CD14-positive monocyte (primary cell): ENCODE measurements around the gene SSTR3. TPM values are rescaled to one million over a fixed set of nuclear protein-coding genes. Genes with fewer than 3 reads are reported as not detected.

Experiments
- DNase-seq, 3 donors: peaks; one replicate each; pipeline ENCODE4 v3.0.0-alpha.2; 2011 to 2022
- H2AFZ ChIP-seq: 2 replicates; pipeline ENCODE4 v1.6.0; 2012; ENCODE audit warnings: mild to moderate bottlenecking, low read depth, low read length, inconsistent platforms; ENCODE audit not compliant: insufficient read depth, poor library complexity, severe bottlenecking
- H3K27ac ChIP-seq, 2 donors: 1 replicate in 1 of 2; 2 replicates in 1 of 2; pipeline ENCODE4 v1.5.1; 2012 to 2013; ENCODE audit warnings: low read length in 2 of 2, control low read depth in 1 of 2, inconsistent platforms in 1 of 2, low read depth in 1 of 2, mild to moderate bottlenecking in 1 of 2
- H3K27me3 ChIP-seq, 2 donors: one replicate each; pipeline versions ENCODE4 v1.6.0 to v1.6.1; 2011 to 2013; ENCODE audit warnings: low read length in 2 of 2; ENCODE audit not compliant: control insufficient read depth in 2 of 2, insufficient read depth in 2 of 2
- H3K36me3 ChIP-seq, 2 donors: replicated peaks in 1 of 2; 1 replicate in 1 of 2; 2 replicates in 1 of 2; pipeline versions ENCODE4 v1.5.1 to v1.6.1; 2012 to 2013; ENCODE audit warnings: low read length in 2 of 2, control low read depth in 1 of 2, inconsistent platforms in 1 of 2, mild to moderate bottlenecking in 1 of 2; ENCODE audit not compliant: insufficient read depth in 2 of 2, control insufficient read depth in 1 of 2
- H3K4me1 ChIP-seq, 2 donors: 1 replicate in 1 of 2; 2 replicates in 1 of 2; pipeline versions ENCODE4 v1.5.1 to v1.6.1; 2012 to 2013; ENCODE audit warnings: low read length in 2 of 2, control low read depth in 1 of 2, inconsistent platforms in 1 of 2, mild to moderate bottlenecking in 1 of 2, moderate library complexity in 1 of 2; ENCODE audit not compliant: insufficient read depth in 2 of 2, control insufficient read depth in 1 of 2
- H3K4me2 ChIP-seq: replicated peaks from 2 replicates; pipeline ENCODE3; 2012; ENCODE audit warnings: low read length, moderate library complexity, mild to moderate bottlenecking; ENCODE audit not compliant: poor library complexity, severe bottlenecking; ENCODE audit errors: extremely low read depth
- H3K4me3 ChIP-seq, 3 experiments: fragments of 200-600 bp in 1 of 3; sonication (generic) in 1 of 3; replicated peaks in 1 of 3; 1 replicate in 2 of 3; 2 replicates in 1 of 3; pipeline ENCODE4 v1.5.1; 2011 to 2013; ENCODE audit warnings: low read length in 3 of 3, mild to moderate bottlenecking in 3 of 3, control low read depth in 2 of 3, low read depth in 2 of 3, inconsistent platforms in 1 of 3, moderate library complexity in 1 of 3
- H3K79me2 ChIP-seq: 2 replicates; pipeline ENCODE4 v1.6.0; 2012; ENCODE audit warnings: mild to moderate bottlenecking, control low read depth, inconsistent platforms, low read length, moderate library complexity; ENCODE audit not compliant: insufficient read depth
- H3K9ac ChIP-seq: 2 replicates; pipeline ENCODE4 v1.6.0; 2017; ENCODE audit warnings: low read length, mild to moderate bottlenecking; ENCODE audit not compliant: insufficient read depth, poor library complexity, severe bottlenecking
- H3K9me3 ChIP-seq, 2 donors: replicated peaks in 1 of 2; 1 replicate in 1 of 2; 2 replicates in 1 of 2; pipeline versions ENCODE4 v1.5.1 to v1.6.1; 2012 to 2013; ENCODE audit warnings: low read length in 2 of 2, control low read depth in 1 of 2; ENCODE audit not compliant: control insufficient read depth in 1 of 2, insufficient read depth in 1 of 2
- H4K20me1 ChIP-seq: 2 replicates; pipeline ENCODE4 v1.6.0; 2012; ENCODE audit warnings: mild to moderate bottlenecking, low read length, control low read depth, moderate library complexity; ENCODE audit not compliant: insufficient read depth
- H3K27ac Mint-ChIP-seq, 7 donors: one replicate each; pipeline ENCODE4 v1.8.0; 2020; ENCODE audit warnings: mild to moderate bottlenecking in 7 of 7, mixed read lengths in 7 of 7, moderate library complexity in 6 of 7, inconsistent platforms in 2 of 7
- H3K27me3 Mint-ChIP-seq, 3 donors: one replicate each; pipeline ENCODE4 v1.8.0; 2021 to 2022; ENCODE audit warnings: low read depth in 3 of 3, mild to moderate bottlenecking in 3 of 3, mixed read lengths in 3 of 3, moderate library complexity in 3 of 3, inconsistent platforms in 1 of 3
- H3K36me3 Mint-ChIP-seq, 2 donors: one replicate each; pipeline ENCODE4 v1.8.0; 2020; ENCODE audit warnings: mixed read lengths in 2 of 2, inconsistent platforms in 1 of 2, mild to moderate bottlenecking in 1 of 2
- H3K4me1 Mint-ChIP-seq: one replicate; pipeline ENCODE4 v1.8.0; 2020; ENCODE audit warnings: mild to moderate bottlenecking, mixed read lengths
- H3K4me3 Mint-ChIP-seq, 2 donors: one replicate each; pipeline ENCODE4 v1.8.0; 2020; ENCODE audit warnings: mild to moderate bottlenecking in 2 of 2, mixed read lengths in 2 of 2, moderate library complexity in 1 of 2
- H3K9me3 Mint-ChIP-seq, 7 donors: one replicate each; pipeline ENCODE4 v1.8.0; 2020 to 2022; ENCODE audit warnings: mixed read lengths in 7 of 7, mild to moderate bottlenecking in 6 of 7, moderate library complexity in 6 of 7, inconsistent platforms in 2 of 7
- WGBS: methylation state at CpG from one replicate; pipeline ENCODE4 v1.1.5; 2013; ENCODE audit warnings: missing lambda C conversion rate; ENCODE audit not compliant: insufficient coverage; 5-methylcytosine and 5-hydroxymethylcytosine counted together
- intact Hi-C, 2 donors: fragments of 100-400 bp; cut with micrococcal nuclease; formaldehyde crosslinking; loops; one replicate each; pipeline versions ENCODE4 v1.15.0 to v1.15.1; 2023
- polyA plus RNA-seq, 3 donors: library from polyadenylated mRNA; depleted of rRNA in 1 of 3; unstranded in 2 of 3; stranded (reverse) in 1 of 3; fragments of 300-500 nt in 2 of 3; fragments of >200 nt in 1 of 3; fragmentation: Illumina TruSeq in 2 of 3; gene quantifications; 1 replicate in 2 of 3; 2 replicates in 1 of 3; pipeline ENCODE4 v1.2.3, GENCODE V29; 2012 to 2021
- TF ChIP-seq, protein P1 (sequence below): fragments of 200-600 bp; IDR thresholded peaks from one replicate; pipeline ENCODE4 v1.8.0; 2022; ENCODE audit warnings: antibody characterized with exemption, mild to moderate bottlenecking

SSTR3 gene
- polyA plus RNA-seq, 3 donors = 0.04 TPM; not detected in 2

DNA sequence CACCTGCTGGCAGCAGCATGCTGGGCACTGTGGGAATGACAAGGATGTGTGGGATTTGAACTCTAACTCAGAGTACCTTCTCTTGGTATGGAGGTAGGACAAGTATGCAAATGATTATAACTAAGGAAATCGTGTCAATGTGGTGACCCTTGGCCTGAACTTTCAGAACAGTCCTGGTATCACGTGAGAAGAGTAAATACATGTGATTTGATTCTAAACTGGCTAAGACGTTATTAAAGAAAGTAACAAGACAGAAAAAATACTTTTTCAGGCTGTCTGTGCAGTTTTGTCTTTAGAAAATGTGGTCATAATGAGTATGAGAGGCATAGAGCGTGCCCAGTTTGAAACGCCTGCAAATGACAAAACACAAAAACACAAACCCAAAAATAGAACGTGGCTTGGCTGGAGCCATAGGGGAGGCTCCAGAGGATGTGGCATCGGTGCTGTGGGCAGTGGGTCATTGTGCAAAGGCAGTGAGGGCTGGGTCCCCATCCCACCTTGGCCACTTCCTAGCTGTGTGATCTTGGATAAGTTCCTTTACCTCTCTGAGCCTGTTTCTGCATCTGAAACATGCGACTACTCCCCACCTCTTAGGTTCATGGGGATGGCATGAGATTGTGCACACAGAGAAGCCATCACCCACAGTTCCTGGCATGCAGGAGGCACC, 44.2 kb downstream of the SSTR3 start:
- H3K4me3 ChIP-seq = no peak overlapping the region
- H3K9ac ChIP-seq = no peak overlapping the region
- no peaks in the 10 kb centered on the region for H3K9me3 ChIP-seq
- H3K4me2 ChIP-seq = no peak overlapping the region
- TF ChIP-seq, protein P1, sequence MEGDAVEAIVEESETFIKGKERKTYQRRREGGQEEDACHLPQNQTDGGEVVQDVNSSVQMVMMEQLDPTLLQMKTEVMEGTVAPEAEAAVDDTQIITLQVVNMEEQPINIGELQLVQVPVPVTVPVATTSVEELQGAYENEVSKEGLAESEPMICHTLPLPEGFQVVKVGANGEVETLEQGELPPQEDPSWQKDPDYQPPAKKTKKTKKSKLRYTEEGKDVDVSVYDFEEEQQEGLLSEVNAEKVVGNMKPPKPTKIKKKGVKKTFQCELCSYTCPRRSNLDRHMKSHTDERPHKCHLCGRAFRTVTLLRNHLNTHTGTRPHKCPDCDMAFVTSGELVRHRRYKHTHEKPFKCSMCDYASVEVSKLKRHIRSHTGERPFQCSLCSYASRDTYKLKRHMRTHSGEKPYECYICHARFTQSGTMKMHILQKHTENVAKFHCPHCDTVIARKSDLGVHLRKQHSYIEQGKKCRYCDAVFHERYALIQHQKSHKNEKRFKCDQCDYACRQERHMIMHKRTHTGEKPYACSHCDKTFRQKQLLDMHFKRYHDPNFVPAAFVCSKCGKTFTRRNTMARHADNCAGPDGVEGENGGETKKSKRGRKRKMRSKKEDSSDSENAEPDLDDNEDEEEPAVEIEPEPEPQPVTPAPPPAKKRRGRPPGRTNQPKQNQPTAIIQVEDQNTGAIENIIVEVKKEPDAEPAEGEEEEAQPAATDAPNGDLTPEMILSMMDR = no peak
- Mint-ChIP-seq H3K27ac (no peak overlapping the region), H3K36me3 (no peaks in the 10 kb centered on the region), H3K4me3 (peak overlapping the region in 1 of 2 donors; percentile 26), H3K27me3 (peaks cover 8 to 14% (median 9%) of the 10 kb centered on the region in 3 donors), H3K9me3 (peaks cover 0 to 9% (median 4%) of the 10 kb centered on the region in 7 donors), H3K4me1 (peaks cover 4% of the 10 kb centered on the region)
- H3K27ac ChIP-seq = no peak overlapping the region
- no peaks in the 10 kb centered on the region for H4K20me1 ChIP-seq
- WGBS = 88% methylated on average over 3 of the region's 8 CpGs
- H3K36me3 ChIP-seq = no peaks in the 10 kb centered on the region
- H2AFZ ChIP-seq = no peak overlapping the region
- DNase-seq = no peak
- H3K4me1 ChIP-seq = peaks cover 0 to 4% of the 10 kb centered on the region in 2 donors
- H3K27me3 ChIP-seq = no peaks in the 10 kb centered on the region
- intact Hi-C loops = loop anchor here (2.0 to 5.0 kb wide), 3 partner anchors 31 to 289 kb away; no protein-coding TSS in a partner anchor
- H3K79me2 ChIP-seq = no peaks in the 10 kb centered on the region

GRCh38 chr22:37167176-37167980, 44.9 kb downstream of the SSTR3 start:
- TF ChIP-seq, protein P1 = no peak
- peak overlapping the region in 1 of 2 donors; percentile 34 for H3K4me3 Mint-ChIP-seq
- WGBS = 80% methylated on average over 17 of the region's 17 CpGs

More at GRCh38 chr22:37167176-37167980, 44.9 kb downstream of the SSTR3 start:
- H3K36me3 ChIP-seq = no peaks in the 10 kb centered on the region
- H3K4me1 Mint-ChIP-seq = peaks cover 4% of the 10 kb centered on the region
- H3K27me3 Mint-ChIP-seq = peaks cover 7 to 14% (median 9%) of the 10 kb centered on the region in 3 donors
- no peaks in the 10 kb centered on the region for H4K20me1 ChIP-seq
- no peak overlapping the region for H3K4me2 ChIP-seq
- H3K9ac ChIP-seq = no peak overlapping the region
- no peaks in the 10 kb centered on the region for H3K79me2 ChIP-seq
- no peak overlapping the region for H3K27ac ChIP-seq
- no peak for DNase-seq
- no peaks in the 10 kb centered on the region for H3K36me3 Mint-ChIP-seq
- peaks cover 0 to 4% of the 10 kb centered on the region in 2 donors for H3K4me1 ChIP-seq
- H3K27ac Mint-ChIP-seq = no peak overlapping the region
- no peaks in the 10 kb centered on the region for H3K27me3 ChIP-seq
- H2AFZ ChIP-seq = no peak overlapping the region
- no peak overlapping the region for H3K4me3 ChIP-seq
- no peaks in the 10 kb centered on the region for H3K9me3 ChIP-seq
- peaks cover 0 to 9% (median 4%) of the 10 kb centered on the region in 7 donors for H3K9me3 Mint-ChIP-seq
- intact Hi-C loops = loop anchor here (2.0 to 5.0 kb wide), 3 partner anchors 31 to 290 kb away; no protein-coding TSS in a partner anchor
